ENCODE results near the gene HPGD. TPM values are rescaled to one million over a fixed set of nuclear protein-coding genes. Genes with fewer than 3 reads are reported as not detected.

Gene HPGD
- total RNA-seq, 1 experiment from 2014 or later: 0.66 TPM

GRCh38 chr4:174540175-174540574 is 17.9 kb upstream of the HPGD start:
- Histone ChIP-seq H3K4me3 (replicated peaks in 1 of 2; ENCODE audit: low read depth in 1 of 2, low read length in 2 of 2) (no peak overlapping the region), H3K79me2 (ENCODE audit: insufficient read depth, low read length) (no peaks in the 10 kb centered on the region), H3K9me3 (ENCODE audit: control insufficient read depth in 1 of 2, insufficient read depth in 1 of 2, low read depth in 1 of 2, low read length in 2 of 2) (no peaks in the 10 kb centered on the region), H2AFZ (ENCODE audit: low read depth, low read length, poor library complexity, severe bottlenecking) (no peak overlapping the region), H4K20me1 (ENCODE audit: insufficient read depth) (no peaks in the 10 kb centered on the region; the same call in 1 of the 2 replicates), H3K4me2 (ENCODE audit: low read length) (no peak overlapping the region), H3K27ac (ENCODE audit: low read depth, low read length) (no peak overlapping the region), H3K36me3 (ENCODE audit: control insufficient read depth in 1 of 2, insufficient read depth in 2 of 2, low read length in 2 of 2) (no peaks in the 10 kb centered on the region), H3K27me3 (ENCODE audit: insufficient read depth, low read length) (no peaks in the 10 kb centered on the region), H3K4me1 (ENCODE audit: control insufficient read depth in 1 of 2, insufficient read depth in 2 of 2, low read length in 2 of 2) (no peaks in the 10 kb centered on the region), H3K9me2 (ENCODE audit: insufficient read depth) (no peaks in the 10 kb centered on the region), H3K9ac (ENCODE audit: low read length) (no peak overlapping the region)
- ChIA-PET CTCF (no interaction called here), POLR2A (no interaction called here), RAD21 (ENCODE audit: low non-redundant PET in 1 of 2, low total read pairs in 2 of 2, uncharacterized antibody in 2 of 2, unreplicated experiment in 2 of 2) (no interaction called here)
- BruUV-seq (replicated peaks): no TSS peak
- TF ChIP-seq ZNF274 (IDR thresholded peaks at IDR 0.05; ENCODE audit: low read depth, low read length): no peak
- no peak for TF ChIP-seq REST (IDR thresholded peaks at IDR 0.05; ENCODE audit: low read depth)
- TF ChIP-seq ZBTB33 (IDR thresholded peaks at IDR 0.05; ENCODE audit: extremely low read depth, insufficient replicate concordance, low read length): no peak
- TF ChIP-seq FOSL1 (IDR thresholded peaks at IDR 0.05; ENCODE audit: low read depth): no peak
- no peak for TF ChIP-seq YY1 (IDR thresholded peaks at IDR 0.05; ENCODE audit: extremely low read depth, insufficient replicate concordance, low read depth, low read length)
- no peak for TF ChIP-seq MAX (IDR thresholded peaks at IDR 0.05)
- TF ChIP-seq ZFX (IDR thresholded peaks at IDR 0.05): no peak
- TF ChIP-seq CTCF (IDR thresholded peaks at IDR 0.05 in 2 of 3, conservative IDR thresholded peaks at IDR 0.05 in 1 of 3; ENCODE audit: borderline replicate concordance in 1 of 3, insufficient read depth in 1 of 3, low read depth in 2 of 3, low read length in 2 of 3): no peak
- no peak for TF ChIP-seq RAD21 (IDR thresholded peaks at IDR 0.05; ENCODE audit: low read depth)
- no peak for TF ChIP-seq POLR2AphosphoS5 (IDR thresholded peaks at IDR 0.05; ENCODE audit: low read depth, low read length)
- no peak for TF ChIP-seq EZH2 (IDR thresholded peaks at IDR 0.05)
- no peak for TF ChIP-seq POLR2A (IDR thresholded peaks at IDR 0.05; ENCODE audit: borderline replicate concordance, extremely low read depth, insufficient read depth, insufficient read length)
- no peak for TF ChIP-seq ELF1 (IDR thresholded peaks at IDR 0.05; ENCODE audit: borderline replicate concordance, low read depth)
- ATAC-seq: no peak
- intact Hi-C loops (cut with micrococcal nuclease): no loop called here
- DNase-seq (ENCODE audit: low read depth, low spot score): no peak

Measured in HCT116 (cell line).